Measurements from ENCODE around the gene LEKR1.
"Not testable (repeated sequence)": the region's sequence is repeated elsewhere in the genome, so short reads cannot be mapped to it uniquely, and the experiment has no call there.

LEKR1 gene

GRCh38 chr3:156826144-156826895 lies at the start of gene LEKR1:
Gene LEKR1 (plus strand): TSS chr3:156826353. CDS start chr3:156829330, 2,977 bp downstream.
- peak; percentile 90 for DNase-seq

GRCh38 chr3:156776871-156777270 lies 49.3 kb upstream of the LEKR1 start:
- DNase-seq, result no peak

- DNase-seq, result peak; percentile 66
These were observed 44.6 kb upstream of the LEKR1 start for GRCh38 chr3:156781310-156782230.

- no peak for DNase-seq
These were observed 43.8 kb upstream of the LEKR1 start for GRCh38 chr3:156782319-156782718.

GRCh38 chr3:156782921-156783320 lies 43.2 kb upstream of the LEKR1 start:
- DNase-seq, result no peak

GRCh38 chr3:156787001-156787400 lies 39.2 kb upstream of the LEKR1 start:
- DNase-seq, result peak; percentile 55

GRCh38 chr3:156787926-156788663 lies 38.1 kb upstream of the LEKR1 start:
- DNase-seq, result peak; percentile 77

- DNase-seq, result no peak
These were observed 37.3 kb upstream of the LEKR1 start for GRCh38 chr3:156788846-156789245.

- DNase-seq, result no peak
These were observed 36.0 kb upstream of the LEKR1 start for GRCh38 chr3:156790156-156790555.

GRCh38 chr3:156792114-156792513 lies 34.0 kb upstream of the LEKR1 start:
- DNase-seq, result no peak

- DNase-seq, result no peak
These were observed 33.6 kb upstream of the LEKR1 start for GRCh38 chr3:156792536-156792935.

- DNase-seq, result peak; percentile 46
These were observed 33.2 kb upstream of the LEKR1 start for GRCh38 chr3:156792945-156793344.

GRCh38 chr3:156793400-156793799 lies 32.8 kb upstream of the LEKR1 start:
- DNase-seq, result peak; percentile 21

GRCh38 chr3:156793851-156794250 lies 32.3 kb upstream of the LEKR1 start:
- DNase-seq, result no peak

GRCh38 chr3:156795890-156796481 lies 30.2 kb upstream of the LEKR1 start:
- no peak for DNase-seq

GRCh38 chr3:156797368-156797767 lies 28.8 kb upstream of the LEKR1 start:
- DNase-seq, result no peak

- not testable (repeated sequence) for DNase-seq
These were observed 25.9 kb upstream of the LEKR1 start for GRCh38 chr3:156800287-156800686.

GRCh38 chr3:156801746-156802145 lies 24.4 kb upstream of the LEKR1 start:
- no peak for DNase-seq

- DNase-seq, result no peak
These were observed 23.1 kb upstream of the LEKR1 start for GRCh38 chr3:156802821-156803606.

GRCh38 chr3:156803952-156804741 lies 22.0 kb upstream of the LEKR1 start:
- DNase-seq, result peak; percentile 66

- no peak for DNase-seq
These were observed 19.5 kb upstream of the LEKR1 start for GRCh38 chr3:156806698-156807097.

All from hematopoietic multipotent progenitor cell treated with erythropoietin and hydrocortisone succinate and interleukin-3 and kit ligand, for 4 days (in vitro differentiated cells).